ENCODE results near the gene KLF4.

KLF4 gene

GRCh38 chr9:107447081-107447480, 42.5 kb downstream of the KLF4 start:
- Histone ChIP-seq H3K9me3 (ENCODE audit: control insufficient read depth, insufficient read depth, low read length) (no peaks in the 10 kb centered on the region), H3K4me1 (ENCODE audit: insufficient read depth, low read length) (no peaks in the 10 kb centered on the region; the same call in 1 of the 2 replicates), H3K36me3 (ENCODE audit: insufficient read depth, low read length) (no peaks in the 10 kb centered on the region), H3K9ac (ENCODE audit: low read depth, low read length) (no peak overlapping the region)

GRCh38 chr9:107446491-107446890, 43.1 kb downstream of the KLF4 start:
- Histone ChIP-seq H3K4me1 (ENCODE audit: insufficient read depth, low read length) (no peaks in the 10 kb centered on the region; the same call in 1 of the 2 replicates), H3K36me3 (ENCODE audit: insufficient read depth, low read length) (no peaks in the 10 kb centered on the region), H3K9ac (ENCODE audit: low read depth, low read length) (no peak overlapping the region), H3K9me3 (ENCODE audit: control insufficient read depth, insufficient read depth, low read length) (no peaks in the 10 kb centered on the region)

GRCh38 chr9:107443786-107444185, 45.8 kb downstream of the KLF4 start:
- Histone ChIP-seq H3K36me3 (ENCODE audit: insufficient read depth, low read length) (no peaks in the 10 kb centered on the region), H3K9ac (ENCODE audit: low read depth, low read length) (no peak overlapping the region), H3K9me3 (ENCODE audit: control insufficient read depth, insufficient read depth, low read length) (no peaks in the 10 kb centered on the region), H3K4me1 (ENCODE audit: insufficient read depth, low read length) (peaks cover 8% of the 10 kb centered on the region)

DNA sequence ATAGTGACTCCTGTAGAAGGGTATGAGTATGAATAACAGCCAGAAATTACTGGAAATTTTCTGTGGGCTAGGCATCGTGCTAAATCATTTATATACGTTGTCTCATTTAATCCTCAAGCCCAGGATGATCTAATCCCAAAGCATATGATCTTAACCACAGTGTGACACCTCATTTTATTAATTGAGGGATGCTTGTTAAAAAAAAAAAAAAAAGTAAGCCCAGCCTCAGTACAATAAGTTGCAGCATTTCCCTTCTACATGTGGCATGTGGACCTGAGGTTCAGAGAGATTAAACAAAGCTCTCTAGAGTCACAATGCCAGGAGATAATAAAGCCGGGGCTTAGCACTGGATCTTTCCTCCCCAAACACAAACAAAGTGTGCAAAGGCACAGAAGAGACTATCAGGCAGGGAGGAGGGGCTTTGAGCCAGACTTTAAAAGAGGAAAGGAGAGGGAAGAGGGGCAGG, 49.5 kb downstream of the KLF4 start:
- no peaks in the 10 kb centered on the region for H3K9me3 ChIP-seq (ENCODE audit: control insufficient read depth, insufficient read depth, low read length)
- no peak overlapping the region for H3K9ac ChIP-seq (ENCODE audit: low read depth, low read length)
- no peaks in the 10 kb centered on the region for H3K36me3 ChIP-seq (ENCODE audit: insufficient read depth, low read length)
- H3K4me1 ChIP-seq (ENCODE audit: insufficient read depth, low read length): peaks cover 11% of the 10 kb centered on the region

DNA sequence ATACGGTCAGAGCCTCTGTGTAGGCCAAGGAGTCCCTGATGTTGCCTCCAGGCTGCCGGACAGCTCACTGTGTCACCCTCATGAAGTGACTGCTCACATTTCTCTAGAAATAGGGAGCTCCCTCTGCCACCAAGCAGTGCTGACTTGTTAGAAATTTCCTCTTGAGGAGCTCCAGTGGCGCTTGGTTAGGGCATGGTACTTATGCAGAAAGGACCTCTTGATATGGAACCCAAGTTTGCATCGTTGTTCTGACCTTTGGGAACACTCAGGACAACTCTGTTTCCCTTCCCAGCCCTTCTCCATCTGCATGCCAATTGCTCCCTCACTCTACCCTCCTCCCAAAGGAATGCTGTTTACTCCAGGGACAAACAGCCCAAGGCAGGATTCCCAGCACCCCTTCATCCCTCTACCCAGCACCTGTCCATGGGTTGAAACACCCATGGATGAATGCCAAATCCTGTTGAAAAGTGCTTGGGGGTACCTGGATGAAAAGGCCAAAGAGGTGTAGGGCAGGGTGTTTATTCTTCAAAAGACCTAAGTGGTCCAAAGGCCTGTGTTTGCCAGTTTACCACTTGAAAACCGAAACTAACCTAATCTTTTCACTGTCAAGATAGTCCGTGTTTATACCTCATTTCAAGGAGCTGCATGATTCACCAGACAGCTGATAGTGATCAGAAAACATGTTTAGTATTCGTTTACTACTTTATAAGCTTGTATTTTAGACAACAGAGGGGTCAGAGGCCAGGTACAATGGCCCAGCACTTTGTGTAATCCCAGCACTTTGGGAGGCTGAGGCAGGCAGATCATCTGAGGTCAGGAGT, 51.1 kb downstream of the KLF4 start:
- no peaks in the 10 kb centered on the region for H3K9me3 ChIP-seq (ENCODE audit: control insufficient read depth, insufficient read depth, low read length)
- H3K4me1 ChIP-seq (ENCODE audit: insufficient read depth, low read length): peaks cover 11% of the 10 kb centered on the region
- no peaks in the 10 kb centered on the region for H3K36me3 ChIP-seq (ENCODE audit: insufficient read depth, low read length)
- no peak overlapping the region; the same call in 1 of the 2 replicates for H3K9ac ChIP-seq (ENCODE audit: low read depth, low read length)

- Histone ChIP-seq H3K9ac (ENCODE audit: low read depth, low read length) (no peak overlapping the region), H3K36me3 (ENCODE audit: insufficient read depth, low read length) (no peaks in the 10 kb centered on the region), H3K4me1 (ENCODE audit: insufficient read depth, low read length) (peaks cover 11% of the 10 kb centered on the region), H3K9me3 (ENCODE audit: control insufficient read depth, insufficient read depth, low read length) (no peaks in the 10 kb centered on the region)
These were observed 51.9 kb downstream of the KLF4 start for GRCh38 chr9:107437716-107438115.

DNA sequence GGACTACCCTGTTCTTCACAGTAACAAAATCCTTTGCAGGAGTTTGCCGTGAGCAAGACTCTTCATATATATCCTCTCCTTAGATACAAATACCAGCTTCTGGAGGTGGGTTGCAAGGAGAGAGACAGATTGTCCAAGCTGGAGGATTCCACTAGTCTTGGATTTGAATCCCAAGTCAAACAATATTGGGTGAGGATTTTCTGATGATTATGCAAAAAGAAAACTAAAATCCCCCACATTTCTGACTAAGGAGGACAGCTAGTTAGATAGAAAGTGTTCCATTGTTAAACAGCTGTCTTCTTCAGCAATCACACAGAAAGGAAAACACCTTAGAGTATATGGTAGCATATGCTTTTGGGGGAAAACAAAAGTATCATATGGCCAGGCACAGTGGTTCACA, 54.2 kb downstream of the KLF4 start:
- peaks cover 10% of the 10 kb centered on the region for H3K4me1 ChIP-seq (ENCODE audit: insufficient read depth, low read length)
- H3K9ac ChIP-seq (ENCODE audit: low read depth, low read length): no peak overlapping the region
- H3K9me3 ChIP-seq (ENCODE audit: control insufficient read depth, insufficient read depth, low read length): no peaks in the 10 kb centered on the region
- H3K36me3 ChIP-seq (ENCODE audit: insufficient read depth, low read length): no peaks in the 10 kb centered on the region
